K562 (cell line): ENCODE data around the gene ACYP2. TPM values are rescaled to one million over a fixed set of nuclear protein-coding genes. Genes with fewer than 3 reads are reported as not detected.

Source experiments
- ATAC-seq: fragments of 200-7000 bp; cut with Tn5 transposase; 3 replicates; pipeline ENCODE4 v1.9.1; 2020; ENCODE audit warnings: moderate library complexity
- BruUV-seq: library from RNA; stranded (reverse); fragments of 400-500 nt; replicated peaks from 2 replicates; lab custom pipeline; 2021; lab: Mats Ljungman, UMichigan
- CTCF ChIA-PET: fragments of 300-600 bp; formaldehyde crosslinking; extraction: SDS; loops from one replicate; lab custom pipeline; 2021; ENCODE audit warnings: low intra/inter-chr PET ratio; lab: Yijun Ruan, JAX
- POLR2A ChIA-PET: fragments of 300-600, 350-650 bp; sonication (Branson Sonifier 250); formaldehyde crosslinking; extraction: SDS; loops from one replicate; lab custom pipeline; 2021; ENCODE audit warnings: antibody characterized with exemption, inconsistent platforms; lab: Yijun Ruan, JAX
- DNase-seq, 4 experiments: peaks; one replicate each; pipeline versions ENCODE4 v3.0.0 to v3.0.0-alpha.2; 2011 to 2018; ENCODE audit warnings: low spot score in 3 of 4, mixed read lengths in 3 of 4; ENCODE audit errors: extremely low read depth in 1 of 4
- FAIRE-seq: peaks from 2 replicates; lab custom pipeline; 2011; peaks lifted over from hg19 to GRCh38; lab: Jason Lieb, UNC
- H2AFZ ChIP-seq: 2 replicates; pipeline ENCODE4 v1.6.0; 2011; ENCODE audit warnings: low read depth, low read length, control low read depth, inconsistent platforms
- H3K27ac ChIP-seq: fragments of 200-600 bp; 3 replicates; pipeline ENCODE4 v1.8.0; 2011; ENCODE audit warnings: low read depth, mild to moderate bottlenecking, control low read depth, inconsistent platforms, low read length, moderate library complexity, mixed read lengths; ENCODE audit errors: extremely low read depth
- H3K27me3 ChIP-seq, 2 experiments: fragments of 300-600 bp in 1 of 2; 2 replicates in 1 of 2; 3 replicates in 1 of 2; pipeline versions ENCODE4 v1.6.0 to v1.8.0; 2011; ENCODE audit warnings: inconsistent platforms in 2 of 2, low read length in 2 of 2, mild to moderate bottlenecking in 1 of 2, mixed read lengths in 1 of 2, moderate library complexity in 1 of 2; ENCODE audit not compliant: control insufficient read depth in 2 of 2, insufficient read depth in 2 of 2
- H3K36me3 ChIP-seq: fragments of 300-600 bp; 3 replicates; pipeline ENCODE4 v1.8.0; 2011; ENCODE audit warnings: mild to moderate bottlenecking, low read length, inconsistent platforms; ENCODE audit not compliant: control insufficient read depth, insufficient read depth
- H3K4me1 ChIP-seq, 2 experiments: fragments of 200-600 bp in 1 of 2; replicated peaks in 1 of 2; 2 replicates in 1 of 2; 3 replicates in 1 of 2; pipeline versions ENCODE4 v1.5.1 to v1.8.0; 2011; ENCODE audit warnings: inconsistent platforms in 2 of 2, low read length in 2 of 2, mild to moderate bottlenecking in 1 of 2, mixed read lengths in 1 of 2, moderate library complexity in 1 of 2; ENCODE audit not compliant: control insufficient read depth in 2 of 2, insufficient read depth in 2 of 2
- H3K4me2 ChIP-seq: 2 replicates; pipeline ENCODE4 v1.6.1; 2011; ENCODE audit warnings: low read length, control low read depth, inconsistent platforms, mixed read lengths; ENCODE audit not compliant: insufficient read depth
- H3K4me3 ChIP-seq: fragments of 200-600 bp; sonication (generic), shearing (Covaris generic); 2 replicates; pipeline ENCODE4 v1.5.1; 2016; ENCODE audit warnings: control low read depth, inconsistent platforms
- H3K79me2 ChIP-seq: fragments of 200-600 bp; 3 replicates; pipeline ENCODE4 v1.8.0; 2011; ENCODE audit warnings: low read length, inconsistent platforms; ENCODE audit not compliant: control insufficient read depth, insufficient read depth
- H3K9ac ChIP-seq, 2 experiments: 2 replicates each; pipeline versions ENCODE4 v1.6.0 to v1.6.1; 2011; ENCODE audit warnings: low read depth in 2 of 2, low read length in 2 of 2, control low read depth in 1 of 2, inconsistent platforms in 1 of 2, mild to moderate bottlenecking in 1 of 2, mixed read lengths in 1 of 2; ENCODE audit not compliant: insufficient read depth in 1 of 2
- H3K9me1 ChIP-seq: one replicate; pipeline ENCODE4 v1.6.0; 2011; ENCODE audit warnings: inconsistent platforms, mild to moderate bottlenecking, low read length, moderate library complexity; ENCODE audit not compliant: control insufficient read depth, insufficient read depth
- H3K9me3 ChIP-seq: replicated peaks from 2 replicates; pipeline ENCODE4 v1.5.1; 2011; ENCODE audit warnings: low read depth, low read length, inconsistent platforms; ENCODE audit not compliant: control insufficient read depth, insufficient read depth
- H4K20me1 ChIP-seq: replicated peaks from 2 replicates; pipeline ENCODE4 v1.6.1; 2011; ENCODE audit warnings: low read length, inconsistent platforms, mixed read lengths; ENCODE audit not compliant: control insufficient read depth, insufficient read depth
- CREB3L1 ChIP-seq: fragments of 450-650 bp; IDR thresholded peaks from 2 replicates; pipeline ENCODE4 v1.6.1; 2014; ENCODE audit warnings: low read depth, mild to moderate bottlenecking, moderate library complexity, borderline replicate concordance
- ESRRA ChIP-seq: fragments of 450-650 bp; IDR thresholded peaks from 2 replicates; pipeline ENCODE4 v1.6.1; 2014; ENCODE audit warnings: low read depth, mild to moderate bottlenecking, moderate library complexity, borderline replicate concordance
- TSHZ1 ChIP-seq: fragments of 250-450 bp; sonication (Bioruptor Pico); IDR thresholded peaks from 2 replicates; pipeline ENCODE4 v1.4.0; 2020; ENCODE audit warnings: mild to moderate bottlenecking, moderate library complexity
- ZBTB7A ChIP-seq: IDR thresholded peaks from 2 replicates; pipeline ENCODE4 v1.6.1; 2011; ENCODE audit warnings: low read depth, mild to moderate bottlenecking, low read length, moderate library complexity, borderline replicate concordance; ENCODE audit not compliant: control insufficient read depth
- ZSCAN32 ChIP-seq: fragments of 450-650 bp; formaldehyde crosslinking; IDR thresholded peaks from 2 replicates; pipeline ENCODE4 v1.4.0; 2020; ENCODE audit warnings: mild to moderate bottlenecking, moderate library complexity
- WGBS: fragments of 100-300 bp; shearing (Covaris generic); methylation state at CpG from one replicate; pipeline ENCODE4 v1.1.6; 2016; ENCODE audit warnings: low coverage, mixed read lengths; ENCODE audit not compliant: insufficient coverage; ENCODE audit errors: missing lambda C conversion rate; 5-methylcytosine and 5-hydroxymethylcytosine counted together
- in situ Hi-C: fragments of 300-500 bp; cut with MboI; formaldehyde crosslinking; loops from 4 replicates; pipeline ENCODE4 v1.15.0; 2018; ENCODE audit warnings: inconsistent platforms, mixed read lengths
- intact Hi-C: fragments of 100-400 bp; cut with micrococcal nuclease; formaldehyde crosslinking; loops from 2 replicates; pipeline ENCODE4 v1.14.2; 2022
- polyA plus RNA-seq, 8 experiments: library from polyadenylated mRNA; depleted of rRNA in 4 of 8; stranded (reverse) in 5 of 8; unstranded in 3 of 8; fragments of >200 nt; fragmentation: Nextera tagmentation in 2 of 8; fragmentation: Illumina TruSeq in 1 of 8; extraction: Ambion mirVana in 2 of 8; extraction: Trizol in 1 of 8; gene quantifications; 2 replicates each; pipeline versions ENCODE4 v1.2.1 to v1.2.3, GENCODE V29; 2011 to 2014; ENCODE audit warnings: inconsistent platforms in 1 of 8, missing spikeins in 1 of 8
- total RNA-seq, 7 experiments: library from RNA; depleted of rRNA in 6 of 7; stranded (reverse); fragments of >200 nt in 6 of 7; fragmentation: Illumina TruSeq in 2 of 7; extraction: Trizol in 2 of 7; gene quantifications; 2 replicates each; pipeline versions ENCODE4 v1.2.1 to v1.2.3, GENCODE V29; 2011 to 2021; ENCODE audit warnings: low replicate concordance in 1 of 7
- TF ChIP-seq, protein P1 (sequence below), 3 experiments: fragments of 200-800 bp in 1 of 3; sonication (Bioruptor generic) in 1 of 3; sonication (generic) in 1 of 3; formaldehyde crosslinking in 1 of 3; IDR thresholded peaks; 2 replicates each; pipeline versions ENCODE4 v1.6.1 to v1.8.0; 2016 to 2022; ENCODE audit warnings: mild to moderate bottlenecking in 2 of 3, missing compliant biosample characterization in 2 of 3, missing genetic modification characterization in 2 of 3, missing genetic modification reagents in 1 of 3
- TF ChIP-seq, protein P2 (sequence below): fragments of 450-650 bp; IDR thresholded peaks from 2 replicates; pipeline ENCODE4 v1.6.1; 2017; ENCODE audit warnings: mild to moderate bottlenecking, moderate library complexity

The ACYP2 gene
- total and polyA plus RNA-seq, 9 of the 15 experiments (the other 6 are each of a cell fraction or from before 2014, with no cell fraction given) = 1.0 to 4.1 (median 2.0) TPM

GRCh38 chr2:54336977-54337255 is 221.5 kb downstream of the ACYP2 start:
- Histone ChIP-seq H2AFZ (no peak overlapping the region), H3K9ac (no peak overlapping the region), H4K20me1 (no peaks in the 10 kb centered on the region), H3K4me1 (no peaks in the 10 kb centered on the region), H3K9me1 (no peaks in the 10 kb centered on the region), H3K4me3 (no peak overlapping the region), H3K9me3 (no peaks in the 10 kb centered on the region), H3K4me2 (no peak overlapping the region), H3K36me3 (no peaks in the 10 kb centered on the region), H3K27ac (no peak overlapping the region), H3K27me3 (no peaks in the 10 kb centered on the region), H3K79me2 (no peaks in the 10 kb centered on the region)
- ChIA-PET POLR2A (interaction anchor here (0.6 kb wide), 1 partner anchor 9 kb away, joined by 3 read pairs; no protein-coding TSS in a partner anchor), CTCF (no interaction called here)
- in situ Hi-C loops = no loop called here
- intact Hi-C loops = no loop called here
- ATAC-seq (no peak), DNase-seq (no peak), FAIRE-seq (no peak)
- WGBS = 0% methylated on average over 1 of the region's 1 CpG
- BruUV-seq = no TSS peak
- TF ChIP-seq TSHZ1 (no peak), ZBTB7A (no peak), ZSCAN32 (CRISPR knock-in tag) (no peak), CREB3L1 (no peak), ESRRA (no peak)
- TF ChIP-seq, protein P1, sequence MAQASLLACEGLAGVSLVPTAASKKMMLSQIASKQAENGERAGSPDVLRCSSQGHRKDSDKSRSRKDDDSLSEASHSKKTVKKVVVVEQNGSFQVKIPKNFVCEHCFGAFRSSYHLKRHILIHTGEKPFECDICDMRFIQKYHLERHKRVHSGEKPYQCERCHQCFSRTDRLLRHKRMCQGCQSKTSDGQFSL (CRISPR knock-in tag; IDR thresholded peaks at IDR 0.05) = no peak
- TF ChIP-seq, protein P1 (tag; IDR thresholded peaks at IDR 0.05) = no peak
- TF ChIP-seq, protein P2, sequence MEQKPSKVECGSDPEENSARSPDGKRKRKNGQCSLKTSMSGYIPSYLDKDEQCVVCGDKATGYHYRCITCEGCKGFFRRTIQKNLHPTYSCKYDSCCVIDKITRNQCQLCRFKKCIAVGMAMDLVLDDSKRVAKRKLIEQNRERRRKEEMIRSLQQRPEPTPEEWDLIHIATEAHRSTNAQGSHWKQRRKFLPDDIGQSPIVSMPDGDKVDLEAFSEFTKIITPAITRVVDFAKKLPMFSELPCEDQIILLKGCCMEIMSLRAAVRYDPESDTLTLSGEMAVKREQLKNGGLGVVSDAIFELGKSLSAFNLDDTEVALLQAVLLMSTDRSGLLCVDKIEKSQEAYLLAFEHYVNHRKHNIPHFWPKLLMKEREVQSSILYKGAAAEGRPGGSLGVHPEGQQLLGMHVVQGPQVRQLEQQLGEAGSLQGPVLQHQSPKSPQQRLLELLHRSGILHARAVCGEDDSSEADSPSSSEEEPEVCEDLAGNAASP = no peak
